ENCODE measurements around the gene ZDHHC11B. TPM values are rescaled to one million over a fixed set of nuclear protein-coding genes. Genes with fewer than 3 reads are reported as not detected.
"Not testable (repeated sequence)": the region's sequence is repeated elsewhere in the genome, so short reads cannot be mapped to it uniquely, and the experiment has no call there.

Gene ZDHHC11B
- total RNA-seq, 1 experiment from 2014 or later = 0.40 TPM

DNA sequence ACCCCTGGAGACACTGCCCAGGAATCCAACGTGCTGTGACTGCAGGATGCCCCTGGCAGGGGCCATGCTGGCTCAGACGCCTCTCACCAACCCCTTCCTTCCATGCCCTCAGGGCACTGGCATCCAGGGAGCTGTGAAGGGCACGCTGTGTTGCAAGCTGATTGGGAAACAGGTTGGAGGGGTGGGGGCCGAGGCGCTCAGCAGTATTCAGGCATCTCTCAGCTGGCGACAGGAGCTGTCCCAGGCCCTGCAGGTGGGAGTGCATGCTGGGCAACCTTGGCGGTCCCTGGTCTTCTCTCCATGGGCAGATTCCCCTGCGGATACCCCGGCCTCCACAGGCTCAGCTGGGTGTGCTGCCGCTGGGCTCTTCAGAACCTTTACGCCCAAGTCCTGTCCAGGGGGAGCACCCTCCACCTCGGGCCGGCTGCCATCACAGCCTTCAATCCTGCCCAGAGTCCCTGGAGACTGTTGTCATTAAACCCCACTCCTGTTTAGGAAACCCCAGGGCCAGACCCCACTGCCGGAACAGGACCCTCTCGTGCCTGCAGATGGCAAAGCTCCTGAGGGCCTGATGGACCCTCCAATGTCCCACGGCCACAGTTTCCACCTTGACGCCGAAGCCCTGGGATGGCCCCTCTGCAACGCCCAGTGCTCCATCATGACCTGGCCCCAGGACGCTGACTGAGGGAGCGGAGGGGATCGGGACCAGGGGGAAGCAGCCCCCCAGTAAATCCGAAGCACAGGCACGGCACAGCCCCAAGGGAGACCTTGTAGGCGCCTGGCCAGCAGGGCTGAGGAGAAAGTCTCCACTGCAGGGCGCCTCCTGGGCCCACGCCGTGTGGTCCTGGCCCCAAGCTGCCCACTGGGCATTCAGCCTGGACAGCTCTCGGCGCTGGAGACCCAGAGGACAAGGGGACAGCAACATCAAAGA lies 100.7 kb downstream of the ZDHHC11B start:
- Histone ChIP-seq H4K20me1 (ENCODE audit: low read length) (no peaks in the 10 kb centered on the region), H3K4me1 (ENCODE audit: insufficient read depth, low read length) (no peaks in the 10 kb centered on the region), H3K9me2 (replicated peaks; ENCODE audit: low read length) (no peaks in the 10 kb centered on the region), H3K4me2 (ENCODE audit: low read length) (no peak overlapping the region), H2AFZ (ENCODE audit: low read length) (no peak overlapping the region), H3K27ac (ENCODE audit: low read length) (no peak overlapping the region), H3K27me3 (ENCODE audit: low read length) (no peaks in the 10 kb centered on the region), H3K4me3 (ENCODE audit: low read length) (no peak overlapping the region), H3K79me2 (ENCODE audit: low read length) (no peaks in the 10 kb centered on the region), H3K36me3 (ENCODE audit: low read depth, low read length) (no peaks in the 10 kb centered on the region), H3K9ac (ENCODE audit: low read length) (no peak overlapping the region), H3F3A (ENCODE audit: low read length, unreplicated experiment) (no peaks in the 10 kb centered on the region), H3K9me3 (ENCODE audit: low read length) (no peaks in the 10 kb centered on the region)
- POLR2A ChIA-PET (ENCODE audit: unreplicated experiment) = interaction anchor here (0.6 kb wide), 1 partner anchor 209 kb away, joined by 4 read pairs; the partner anchor contains the start of genes BRD9 and TRIP13
- intact Hi-C loops (cut with micrococcal nuclease) = no loop called here
- TF ChIP-seq EZH2phosphoT487 (IDR thresholded peaks at IDR 0.05; ENCODE audit: borderline replicate concordance, low read length) (no peak), EZH2 (IDR thresholded peaks at IDR 0.05; ENCODE audit: low read length, unreplicated experiment) (no peak)
- TF ChIP-seq, protein P1, sequence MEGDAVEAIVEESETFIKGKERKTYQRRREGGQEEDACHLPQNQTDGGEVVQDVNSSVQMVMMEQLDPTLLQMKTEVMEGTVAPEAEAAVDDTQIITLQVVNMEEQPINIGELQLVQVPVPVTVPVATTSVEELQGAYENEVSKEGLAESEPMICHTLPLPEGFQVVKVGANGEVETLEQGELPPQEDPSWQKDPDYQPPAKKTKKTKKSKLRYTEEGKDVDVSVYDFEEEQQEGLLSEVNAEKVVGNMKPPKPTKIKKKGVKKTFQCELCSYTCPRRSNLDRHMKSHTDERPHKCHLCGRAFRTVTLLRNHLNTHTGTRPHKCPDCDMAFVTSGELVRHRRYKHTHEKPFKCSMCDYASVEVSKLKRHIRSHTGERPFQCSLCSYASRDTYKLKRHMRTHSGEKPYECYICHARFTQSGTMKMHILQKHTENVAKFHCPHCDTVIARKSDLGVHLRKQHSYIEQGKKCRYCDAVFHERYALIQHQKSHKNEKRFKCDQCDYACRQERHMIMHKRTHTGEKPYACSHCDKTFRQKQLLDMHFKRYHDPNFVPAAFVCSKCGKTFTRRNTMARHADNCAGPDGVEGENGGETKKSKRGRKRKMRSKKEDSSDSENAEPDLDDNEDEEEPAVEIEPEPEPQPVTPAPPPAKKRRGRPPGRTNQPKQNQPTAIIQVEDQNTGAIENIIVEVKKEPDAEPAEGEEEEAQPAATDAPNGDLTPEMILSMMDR (conservative IDR thresholded peaks at IDR 0.05; ENCODE audit: low read depth, low read length) = no peak
- CTCF ChIA-PET = no interaction called here
- no peak for DNase-seq
- no TSS peak for BruUV-seq (replicated peaks)
- ATAC-seq = no peak

DNA sequence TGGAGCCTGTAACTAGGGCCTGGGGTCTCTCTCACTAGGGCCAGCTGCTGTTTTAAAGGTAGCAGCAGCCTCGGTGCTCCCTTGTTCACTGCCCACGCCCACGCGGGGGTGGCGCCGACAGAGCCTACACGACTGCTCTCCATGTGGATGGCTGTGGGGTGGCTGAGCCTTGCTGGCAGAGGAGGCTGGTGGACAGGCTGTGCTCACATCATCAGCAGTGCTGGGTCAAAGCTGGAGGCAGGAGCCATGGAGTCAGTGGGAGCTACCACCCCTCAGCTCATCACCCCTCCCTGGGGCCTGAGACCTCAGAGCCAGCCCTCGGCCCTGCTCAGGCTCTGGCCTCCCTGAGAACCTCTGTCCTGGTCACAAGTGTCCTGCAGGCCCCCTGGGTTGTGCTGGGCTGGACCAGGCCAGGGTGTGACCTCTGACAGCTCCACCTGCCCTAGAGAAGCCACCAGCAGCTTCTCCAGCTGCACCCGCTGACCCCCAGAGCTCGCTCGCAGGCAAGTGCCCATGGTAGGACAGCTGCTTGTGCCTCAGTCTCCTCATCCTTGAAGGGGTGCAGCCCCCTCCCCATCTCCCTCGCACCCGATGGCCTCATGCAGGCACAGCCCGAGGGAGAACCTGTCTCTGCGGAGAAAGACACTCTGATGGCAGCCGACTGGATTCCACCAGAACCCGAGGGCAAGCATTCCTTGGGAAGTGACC lies 101.7 kb downstream of the ZDHHC11B start:
- POLR2A ChIA-PET (ENCODE audit: unreplicated experiment); H3K36me3 ChIP-seq (ENCODE audit: low read depth, low read length); ATAC-seq; CTCF ChIA-PET; intact Hi-C loops (cut with micrococcal nuclease); H3K4me3 ChIP-seq (ENCODE audit: low read length); H3K9me3 ChIP-seq (ENCODE audit: low read length); BruUV-seq (replicated peaks); H3K79me2 ChIP-seq (ENCODE audit: low read length); H4K20me1 ChIP-seq (ENCODE audit: low read length); H3K27ac ChIP-seq (ENCODE audit: low read length); H3K27me3 ChIP-seq (ENCODE audit: low read length); H3K4me1 ChIP-seq (ENCODE audit: insufficient read depth, low read length); H2AFZ ChIP-seq (ENCODE audit: low read length); H3K4me2 ChIP-seq (ENCODE audit: low read length); H3K9me2 ChIP-seq (replicated peaks; ENCODE audit: low read length); DNase-seq; H3K9ac ChIP-seq (ENCODE audit: low read length); H3F3A ChIP-seq (ENCODE audit: low read length, unreplicated experiment): not testable (repeated sequence)

DNA sequence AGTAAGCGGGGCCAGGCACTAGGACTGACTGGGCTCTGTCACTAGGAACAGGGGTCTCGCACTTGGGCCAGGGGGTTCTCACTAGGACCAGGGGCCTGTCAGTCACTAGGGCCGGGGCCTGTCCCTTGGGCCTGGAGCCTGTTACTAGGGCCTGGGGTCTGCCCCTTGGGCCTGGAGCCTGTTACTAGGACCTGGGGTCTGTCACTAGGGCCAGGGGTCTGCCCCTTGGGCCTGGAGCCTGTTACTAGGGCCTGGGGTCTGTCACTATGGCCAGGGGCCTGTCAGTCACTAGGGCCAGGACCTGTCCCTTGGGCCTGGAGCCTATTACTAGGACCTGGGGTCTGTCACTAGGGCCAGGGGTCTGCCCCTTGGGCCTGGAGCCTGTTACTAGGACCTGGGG lies 102.3 kb downstream of the ZDHHC11B start:
- H3F3A ChIP-seq (ENCODE audit: low read length, unreplicated experiment); H3K9ac ChIP-seq (ENCODE audit: low read length); CTCF ChIA-PET; BruUV-seq (replicated peaks); H3K4me2 ChIP-seq (ENCODE audit: low read length); H3K27ac ChIP-seq (ENCODE audit: low read length); H3K9me2 ChIP-seq (replicated peaks; ENCODE audit: low read length); H3K27me3 ChIP-seq (ENCODE audit: low read length); POLR2A ChIA-PET (ENCODE audit: unreplicated experiment); DNase-seq; H3K36me3 ChIP-seq (ENCODE audit: low read depth, low read length); H3K4me1 ChIP-seq (ENCODE audit: insufficient read depth, low read length); H2AFZ ChIP-seq (ENCODE audit: low read length); intact Hi-C loops (cut with micrococcal nuclease); H3K9me3 ChIP-seq (ENCODE audit: low read length); ATAC-seq; H4K20me1 ChIP-seq (ENCODE audit: low read length); H3K79me2 ChIP-seq (ENCODE audit: low read length); H3K4me3 ChIP-seq (ENCODE audit: low read length): not testable (repeated sequence)

DNA sequence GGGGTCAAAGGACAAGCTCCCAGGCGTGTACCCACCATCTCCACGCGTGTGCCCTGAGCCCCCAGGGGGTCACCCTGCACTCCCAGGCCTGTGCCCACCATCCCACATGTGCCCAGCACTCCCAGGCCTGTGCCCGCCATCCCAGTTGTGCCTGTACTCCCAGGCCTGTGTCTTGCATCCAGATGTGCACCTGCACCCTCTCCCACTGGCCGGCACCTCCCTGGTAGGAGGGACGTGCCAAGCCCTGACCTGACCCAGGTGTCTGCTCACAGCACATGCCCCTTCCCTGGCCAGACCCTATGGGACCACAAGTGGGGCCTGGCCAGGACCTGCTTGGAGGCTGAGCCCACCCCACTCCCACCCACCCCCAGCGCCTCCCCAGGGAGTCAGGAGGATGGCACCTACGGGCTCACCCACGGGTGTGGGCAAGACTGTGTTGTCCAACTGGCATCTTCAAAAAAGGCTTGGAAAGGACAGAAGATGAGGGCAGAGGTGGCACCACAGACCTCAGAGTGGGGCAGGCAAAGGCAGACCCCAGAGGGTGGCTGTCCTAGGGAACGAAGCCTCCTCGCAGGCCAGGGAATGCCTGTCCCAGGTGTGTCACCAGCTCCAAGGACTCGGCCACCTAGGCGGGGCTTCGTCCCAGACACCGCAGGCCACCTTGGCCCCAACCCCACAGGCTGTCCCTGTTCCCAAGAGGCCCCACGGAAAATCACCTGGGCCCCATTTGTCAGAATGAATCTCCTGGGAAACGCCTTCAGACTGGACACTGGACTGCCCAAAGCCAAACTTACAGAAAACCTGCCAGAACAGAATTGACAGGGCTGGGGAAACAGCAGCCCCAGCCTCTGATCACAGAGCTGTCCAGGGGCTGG lies 103.0 kb downstream of the ZDHHC11B start:
- H3K27ac ChIP-seq (ENCODE audit: low read length); H3K4me2 ChIP-seq (ENCODE audit: low read length); H3K4me3 ChIP-seq (ENCODE audit: low read length); H3K4me1 ChIP-seq (ENCODE audit: insufficient read depth, low read length); H3K79me2 ChIP-seq (ENCODE audit: low read length); H3K9me2 ChIP-seq (replicated peaks; ENCODE audit: low read length); H3K27me3 ChIP-seq (ENCODE audit: low read length); ATAC-seq; H3K9me3 ChIP-seq (ENCODE audit: low read length); DNase-seq; H3F3A ChIP-seq (ENCODE audit: low read length, unreplicated experiment); H3K9ac ChIP-seq (ENCODE audit: low read length); intact Hi-C loops (cut with micrococcal nuclease); H3K36me3 ChIP-seq (ENCODE audit: low read depth, low read length); CTCF ChIA-PET; H2AFZ ChIP-seq (ENCODE audit: low read length); H4K20me1 ChIP-seq (ENCODE audit: low read length); POLR2A ChIA-PET (ENCODE audit: unreplicated experiment); BruUV-seq (replicated peaks): not testable (repeated sequence)

DNA sequence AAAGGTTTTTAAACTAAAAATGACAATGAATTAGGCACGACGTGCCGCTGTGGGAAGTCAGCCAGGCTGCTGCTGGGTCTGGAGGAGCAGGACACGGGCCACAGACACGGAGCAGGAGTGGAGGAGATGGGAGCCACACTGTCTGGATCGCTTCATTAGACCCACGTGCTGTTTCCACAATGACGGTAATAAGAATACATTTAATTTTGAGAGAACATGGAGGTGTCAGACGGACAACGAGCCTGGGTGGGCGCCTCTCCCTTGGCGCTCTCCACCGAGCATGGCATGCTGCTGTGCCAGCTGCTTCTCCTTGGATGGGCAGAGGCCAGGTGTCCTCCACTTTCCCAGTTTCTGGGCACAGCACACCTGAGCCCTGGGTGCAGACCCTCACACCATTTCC lies 103.7 kb downstream of the ZDHHC11B start:
- H3K36me3 ChIP-seq (ENCODE audit: low read depth, low read length); H3K79me2 ChIP-seq (ENCODE audit: low read length); DNase-seq; H3K27me3 ChIP-seq (ENCODE audit: low read length); H3K9me3 ChIP-seq (ENCODE audit: low read length); H3F3A ChIP-seq (ENCODE audit: low read length, unreplicated experiment); H3K4me3 ChIP-seq (ENCODE audit: low read length); H3K27ac ChIP-seq (ENCODE audit: low read length); H2AFZ ChIP-seq (ENCODE audit: low read length); ATAC-seq; intact Hi-C loops (cut with micrococcal nuclease); H4K20me1 ChIP-seq (ENCODE audit: low read length); H3K9ac ChIP-seq (ENCODE audit: low read length); POLR2A ChIA-PET (ENCODE audit: unreplicated experiment); H3K4me1 ChIP-seq (ENCODE audit: insufficient read depth, low read length); BruUV-seq (replicated peaks); H3K9me2 ChIP-seq (replicated peaks; ENCODE audit: low read length); H3K4me2 ChIP-seq (ENCODE audit: low read length); CTCF ChIA-PET: not testable (repeated sequence)
